Measurements from ENCODE around the gene LNX1. TPM values are rescaled to one million over a fixed set of nuclear protein-coding genes. Genes with fewer than 3 reads are reported as not detected.

The LNX1 gene
- total RNA-seq, 1 donor from 2014 or later = not detected

DNA sequence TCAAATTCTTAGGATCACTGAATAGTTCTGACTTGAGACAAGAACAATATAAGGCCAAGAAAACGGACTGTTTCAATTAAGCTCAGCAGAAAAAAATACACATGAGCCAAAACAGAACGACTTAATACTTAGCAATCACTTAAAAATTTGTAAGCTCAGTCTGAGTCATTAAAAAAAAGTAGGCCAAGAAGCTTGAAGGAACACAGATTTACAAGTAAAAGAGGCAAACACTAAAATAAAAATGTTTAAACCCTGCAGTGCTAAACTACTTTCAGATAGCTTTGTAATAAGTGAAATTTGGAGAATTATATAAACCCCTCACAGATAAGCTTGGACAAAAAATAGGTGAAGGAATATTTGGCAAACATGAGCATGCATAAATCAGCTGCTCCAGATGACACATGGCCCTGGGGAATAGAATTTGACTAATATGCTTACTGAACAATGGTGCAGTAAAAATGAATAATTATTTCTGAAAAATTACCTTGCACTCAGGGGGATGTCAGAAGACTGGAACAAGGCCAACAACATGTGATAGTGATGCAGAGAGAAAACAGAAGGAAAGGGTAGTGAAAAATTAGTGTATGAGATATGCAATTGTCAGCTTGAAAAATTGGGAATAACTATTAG is 49.6 kb downstream of the LNX1 start:
- Mint-ChIP-seq H3K9me3 (no peaks in the 10 kb centered on the region), H3K4me1 (peaks cover 9% of the 10 kb centered on the region), H3K27ac (ENCODE audit: unreplicated experiment) (no peak overlapping the region), H3K27me3 (ENCODE audit: low read depth) (no peaks in the 10 kb centered on the region), H3K36me3 (ENCODE audit: low read depth) (no peaks in the 10 kb centered on the region), H3K4me3 (no peak overlapping the region)
- TF ChIP-seq, protein P1, sequence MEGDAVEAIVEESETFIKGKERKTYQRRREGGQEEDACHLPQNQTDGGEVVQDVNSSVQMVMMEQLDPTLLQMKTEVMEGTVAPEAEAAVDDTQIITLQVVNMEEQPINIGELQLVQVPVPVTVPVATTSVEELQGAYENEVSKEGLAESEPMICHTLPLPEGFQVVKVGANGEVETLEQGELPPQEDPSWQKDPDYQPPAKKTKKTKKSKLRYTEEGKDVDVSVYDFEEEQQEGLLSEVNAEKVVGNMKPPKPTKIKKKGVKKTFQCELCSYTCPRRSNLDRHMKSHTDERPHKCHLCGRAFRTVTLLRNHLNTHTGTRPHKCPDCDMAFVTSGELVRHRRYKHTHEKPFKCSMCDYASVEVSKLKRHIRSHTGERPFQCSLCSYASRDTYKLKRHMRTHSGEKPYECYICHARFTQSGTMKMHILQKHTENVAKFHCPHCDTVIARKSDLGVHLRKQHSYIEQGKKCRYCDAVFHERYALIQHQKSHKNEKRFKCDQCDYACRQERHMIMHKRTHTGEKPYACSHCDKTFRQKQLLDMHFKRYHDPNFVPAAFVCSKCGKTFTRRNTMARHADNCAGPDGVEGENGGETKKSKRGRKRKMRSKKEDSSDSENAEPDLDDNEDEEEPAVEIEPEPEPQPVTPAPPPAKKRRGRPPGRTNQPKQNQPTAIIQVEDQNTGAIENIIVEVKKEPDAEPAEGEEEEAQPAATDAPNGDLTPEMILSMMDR (conservative IDR thresholded peaks at IDR 0.05) = no peak
- no peak for DNase-seq (ENCODE audit: low read depth, low spot score)

DNA sequence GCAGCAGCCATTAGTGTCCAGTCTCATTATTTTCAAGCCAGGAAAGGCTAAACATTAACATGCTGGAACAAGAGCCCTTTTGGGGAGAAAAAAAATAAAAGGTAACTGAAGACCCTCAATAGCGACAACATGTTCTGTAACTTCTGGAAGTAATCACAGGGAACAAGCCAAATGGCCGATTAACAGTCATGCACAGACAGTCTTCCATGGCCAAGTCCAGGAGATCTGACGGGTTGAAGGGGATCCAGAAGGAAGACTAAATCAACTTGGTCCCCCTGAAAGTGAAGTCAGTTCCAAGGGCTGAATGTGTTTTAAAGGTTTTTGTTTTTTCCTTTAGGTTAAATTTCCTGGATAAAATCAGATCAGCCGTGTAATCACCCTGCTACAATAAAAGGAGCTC is 52.5 kb downstream of the LNX1 start:
- no peak overlapping the region for H3K27ac Mint-ChIP-seq (ENCODE audit: unreplicated experiment)
- TF ChIP-seq, protein P1 (conservative IDR thresholded peaks at IDR 0.05) = no peak
- no peaks in the 10 kb centered on the region for H3K9me3 Mint-ChIP-seq
- H3K4me1 Mint-ChIP-seq = peaks cover 9% of the 10 kb centered on the region
- DNase-seq (ENCODE audit: low read depth, low spot score) = no peak
- no peaks in the 10 kb centered on the region for H3K36me3 Mint-ChIP-seq (ENCODE audit: low read depth)
- no peak overlapping the region for H3K4me3 Mint-ChIP-seq
- no peaks in the 10 kb centered on the region for H3K27me3 Mint-ChIP-seq (ENCODE audit: low read depth)

DNA sequence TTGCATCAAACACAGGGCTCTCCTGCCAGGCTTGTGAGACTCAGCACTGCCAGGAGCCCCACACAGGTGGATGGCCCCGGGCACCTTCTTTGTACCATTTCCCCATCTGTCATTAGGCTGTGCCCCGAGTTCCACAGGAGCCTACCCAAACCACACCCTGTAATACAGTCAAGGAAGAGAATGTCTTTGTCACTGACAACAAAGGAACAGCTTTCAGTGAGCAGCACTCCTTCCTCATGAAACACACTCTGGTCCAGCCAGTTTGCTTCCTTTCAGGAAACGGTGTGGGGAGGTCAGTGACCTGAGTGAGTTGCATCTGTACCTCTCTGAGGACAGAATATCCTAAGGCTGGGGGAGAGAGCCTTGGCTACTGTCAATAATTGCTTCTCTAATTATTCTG is 53.7 kb downstream of the LNX1 start:
- H3K4me1 Mint-ChIP-seq = peaks cover 9% of the 10 kb centered on the region
- H3K27me3 Mint-ChIP-seq (ENCODE audit: low read depth) = no peaks in the 10 kb centered on the region
- H3K27ac Mint-ChIP-seq (ENCODE audit: unreplicated experiment) = no peak overlapping the region
- TF ChIP-seq, protein P1 (conservative IDR thresholded peaks at IDR 0.05) = no peak
- no peak for DNase-seq (ENCODE audit: low read depth, low spot score)
- no peaks in the 10 kb centered on the region for H3K9me3 Mint-ChIP-seq
- H3K36me3 Mint-ChIP-seq (ENCODE audit: low read depth) = no peaks in the 10 kb centered on the region
- no peak overlapping the region for H3K4me3 Mint-ChIP-seq

DNA sequence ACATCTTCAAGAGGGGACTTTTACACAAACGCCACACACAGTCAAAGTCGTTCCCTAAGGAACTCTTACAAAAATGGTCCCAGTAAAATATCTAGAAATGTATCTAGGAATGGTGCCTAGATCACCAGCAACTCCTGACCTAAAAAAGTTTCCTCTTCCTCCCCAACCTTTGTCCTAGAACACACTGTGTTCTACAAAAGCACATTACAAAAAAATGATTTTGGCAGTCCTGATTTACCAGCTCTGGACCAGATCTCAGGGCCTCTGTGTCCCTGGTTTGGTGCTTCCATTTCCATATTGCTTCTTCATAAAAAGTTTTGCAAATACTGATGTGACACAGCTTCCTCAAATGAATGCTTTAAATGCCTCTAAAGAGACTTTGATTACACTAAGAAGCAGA is 55.0 kb downstream of the LNX1 start:
- Mint-ChIP-seq H3K36me3 (ENCODE audit: low read depth) (no peaks in the 10 kb centered on the region), H3K9me3 (no peaks in the 10 kb centered on the region), H3K27me3 (ENCODE audit: low read depth) (no peaks in the 10 kb centered on the region), H3K4me3 (no peak overlapping the region), H3K4me1 (peaks cover 4% of the 10 kb centered on the region), H3K27ac (ENCODE audit: unreplicated experiment) (no peak overlapping the region)
- no peak for DNase-seq (ENCODE audit: low read depth, low spot score)
- TF ChIP-seq, protein P1 (conservative IDR thresholded peaks at IDR 0.05) = no peak

DNA sequence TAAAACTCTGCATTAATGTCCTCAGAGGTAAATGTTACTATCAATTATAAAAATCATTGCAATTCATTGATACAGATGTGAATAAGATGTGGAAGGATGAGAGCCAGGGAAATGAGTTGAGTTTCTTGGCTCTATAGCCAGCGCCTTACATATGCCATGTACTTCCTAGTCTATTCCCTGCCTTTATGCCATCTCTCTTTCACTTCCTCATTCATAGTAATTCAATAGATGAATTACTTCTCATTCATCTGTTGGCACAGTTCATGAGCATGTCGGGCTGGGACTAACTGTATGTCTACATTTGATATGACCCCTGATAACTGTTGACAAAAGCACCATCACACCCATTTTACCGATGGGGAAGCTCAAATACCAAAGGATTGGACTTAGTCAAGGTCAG is 55.7 kb downstream of the LNX1 start:
- Mint-ChIP-seq H3K27me3 (ENCODE audit: low read depth) (no peaks in the 10 kb centered on the region), H3K36me3 (ENCODE audit: low read depth) (no peaks in the 10 kb centered on the region), H3K9me3 (no peaks in the 10 kb centered on the region), H3K27ac (ENCODE audit: unreplicated experiment) (no peak overlapping the region), H3K4me1 (no peaks in the 10 kb centered on the region), H3K4me3 (no peak overlapping the region)
- DNase-seq (ENCODE audit: low read depth, low spot score) = no peak
- TF ChIP-seq, protein P1 (conservative IDR thresholded peaks at IDR 0.05) = no peak
